Vagina (tissue), 2 donors: Measurements from ENCODE around the gene TMPRSS3. TPM values are rescaled to one million over a fixed set of nuclear protein-coding genes. Genes with fewer than 3 reads are reported as not detected.

Experiments
- DNase-seq, 2 donors: peaks; one replicate each; pipeline ENCODE4 v3.0.0-alpha.2; 2017; ENCODE audit errors: extremely low spot score in 2 of 2
- H3K27ac ChIP-seq: fragments of 200-600 bp; sonication (generic); one replicate; pipeline ENCODE4 v1.5.1; 2019
- H3K27me3 ChIP-seq: fragments of 200-600 bp; sonication (generic); one replicate; pipeline ENCODE4 v1.5.1; 2019
- H3K36me3 ChIP-seq, 2 donors: fragments of 200-600 bp; sonication (generic); one replicate each; pipeline ENCODE4 v1.5.1; 2017 to 2019
- H3K4me1 ChIP-seq: fragments of 200-600 bp; sonication (generic); one replicate; pipeline ENCODE4 v1.5.1; 2019
- H3K4me3 ChIP-seq, 2 donors: fragments of 200-600 bp; sonication (generic); 1 replicate in 1 of 2; 2 replicates in 1 of 2; pipeline ENCODE4 v1.5.1; 2016 to 2019
- H3K9me3 ChIP-seq: fragments of 200-600 bp; sonication (generic); one replicate; pipeline ENCODE4 v1.5.1; 2019
- CTCF ChIP-seq, 3 experiments: fragments of 450-650 bp in 2 of 3; fragments of 200-600 bp in 1 of 3; sonication (generic) in 1 of 3; IDR thresholded peaks; one replicate each; pipeline ENCODE4 v1.5.1; 2017 to 2019; ENCODE audit warnings: antibody characterized with exemption in 3 of 3, mild to moderate bottlenecking in 2 of 3, moderate library complexity in 2 of 3
- POLR2A ChIP-seq, 2 donors: fragments of 450-650 bp; IDR thresholded peaks; one replicate each; pipeline ENCODE4 v1.6.1; 2017; ENCODE audit warnings: antibody characterized with exemption in 2 of 2, mild to moderate bottlenecking in 2 of 2, moderate library complexity in 2 of 2
- POLR2AphosphoS5 ChIP-seq, 2 donors: sonication (generic); formaldehyde crosslinking; IDR thresholded peaks; one replicate each; pipeline ENCODE4 v1.9.0; 2017; ENCODE audit warnings: antibody characterized with exemption in 2 of 2, mild to moderate bottlenecking in 2 of 2, low read depth in 1 of 2; ENCODE audit not compliant: insufficient read depth in 1 of 2
- intact Hi-C: fragments of 100-400 bp; cut with DNase I; formaldehyde crosslinking; loops from one replicate; pipeline ENCODE4 v1.15.1; 2023
- total RNA-seq: library from RNA; depleted of rRNA; stranded (reverse); fragments of >200 nt; gene quantifications from one replicate; pipeline ENCODE4 v1.2.3, GENCODE V29; 2016

TMPRSS3 gene
- total RNA-seq, 1 donor from 2014 or later = 0.25 TPM

- TF ChIP-seq POLR2A (IDR thresholded peaks at IDR 0.05) = no peak
- TF ChIP-seq POLR2AphosphoS5 (IDR thresholded peaks at IDR 0.05; ENCODE audit: insufficient read depth in 1 of 2, low read depth in 1 of 2) = no peak
- no peak for TF ChIP-seq CTCF (IDR thresholded peaks at IDR 0.05)
- no peaks in the 10 kb centered on the region for H3K27me3 ChIP-seq
- DNase-seq = no peak
Measured at GRCh38 chr21:42429856-42430255, 34.0 kb upstream of the TMPRSS3 start.

GRCh38 chr21:42429021-42429420 is 33.2 kb upstream of the TMPRSS3 start:
- Histone ChIP-seq H3K36me3 (no peaks in the 10 kb centered on the region), H3K27me3 (no peaks in the 10 kb centered on the region), H3K27ac (no peak overlapping the region), H3K4me1 (no peaks in the 10 kb centered on the region), H3K9me3 (peaks cover 4% of the 10 kb centered on the region), H3K4me3 (no peak overlapping the region)
- TF ChIP-seq POLR2AphosphoS5 (IDR thresholded peaks at IDR 0.05; ENCODE audit: insufficient read depth in 1 of 2, low read depth in 1 of 2) = no peak
- TF ChIP-seq POLR2A (IDR thresholded peaks at IDR 0.05) = no peak
- TF ChIP-seq CTCF (IDR thresholded peaks at IDR 0.05) = no peak
- intact Hi-C loops = no loop called here
- DNase-seq = no peak

More at GRCh38 chr21:42429856-42430255, 34.0 kb upstream of the TMPRSS3 start:
- H3K4me3 ChIP-seq = no peak overlapping the region
- peaks cover 4% of the 10 kb centered on the region for H3K9me3 ChIP-seq
- H3K27ac ChIP-seq = no peak overlapping the region
- intact Hi-C loops = no loop called here
- H3K36me3 ChIP-seq = no peaks in the 10 kb centered on the region
- no peaks in the 10 kb centered on the region for H3K4me1 ChIP-seq

GRCh38 chr21:42427809-42428419 is 32.1 kb upstream of the TMPRSS3 start:
- Histone ChIP-seq H3K4me1 (no peaks in the 10 kb centered on the region), H3K27ac (no peak overlapping the region), H3K9me3 (no peaks in the 10 kb centered on the region), H3K4me3 (no peak overlapping the region), H3K27me3 (no peaks in the 10 kb centered on the region), H3K36me3 (no peaks in the 10 kb centered on the region)
- intact Hi-C loops = no loop called here
- no peak for DNase-seq
- TF ChIP-seq CTCF (IDR thresholded peaks at IDR 0.05) (no peak), POLR2A (IDR thresholded peaks at IDR 0.05) (no peak), POLR2AphosphoS5 (IDR thresholded peaks at IDR 0.05; ENCODE audit: insufficient read depth in 1 of 2, low read depth in 1 of 2) (no peak)

- Histone ChIP-seq H3K4me1 (no peaks in the 10 kb centered on the region), H3K36me3 (no peaks in the 10 kb centered on the region), H3K27ac (no peak overlapping the region), H3K27me3 (no peaks in the 10 kb centered on the region), H3K9me3 (no peaks in the 10 kb centered on the region), H3K4me3 (no peak overlapping the region)
- TF ChIP-seq POLR2A (IDR thresholded peaks at IDR 0.05) (no peak), POLR2AphosphoS5 (IDR thresholded peaks at IDR 0.05; ENCODE audit: insufficient read depth in 1 of 2, low read depth in 1 of 2) (no peak), CTCF (IDR thresholded peaks at IDR 0.05) (no peak)
- DNase-seq = no peak
- intact Hi-C loops = no loop called here
Measured at GRCh38 chr21:42426876-42427480, 31.1 kb upstream of the TMPRSS3 start.

- DNase-seq = no peak
- intact Hi-C loops = no loop called here
- Histone ChIP-seq H3K4me1 (no peaks in the 10 kb centered on the region), H3K9me3 (no peaks in the 10 kb centered on the region), H3K27ac (no peak overlapping the region), H3K4me3 (no peak overlapping the region), H3K27me3 (no peaks in the 10 kb centered on the region), H3K36me3 (no peaks in the 10 kb centered on the region)
- TF ChIP-seq CTCF (IDR thresholded peaks at IDR 0.05) = no peak
- TF ChIP-seq POLR2A (IDR thresholded peaks at IDR 0.05) = no peak
- TF ChIP-seq POLR2AphosphoS5 (IDR thresholded peaks at IDR 0.05; ENCODE audit: insufficient read depth in 1 of 2, low read depth in 1 of 2) = no peak
Measured at GRCh38 chr21:42426424-42426823, 30.6 kb upstream of the TMPRSS3 start.
